AG04450 (cell line): Measurements from ENCODE around the gene SLC30A2. TPM values are rescaled to one million over a fixed set of nuclear protein-coding genes. Genes with fewer than 3 reads are reported as not detected.

Experiments used
- CTCF ChIA-PET: fragments of 300-600, 350-600 bp; formaldehyde crosslinking; extraction: SDS; loops from one replicate; lab custom pipeline; 2022; ENCODE audit warnings: antibody characterized with exemption, inconsistent platforms; lab: Charles Lee
- POLR2A ChIA-PET: fragments of 350-600 bp; formaldehyde crosslinking; extraction: SDS; loops from one replicate; lab custom pipeline; 2021; ENCODE audit warnings: antibody characterized with exemption, inconsistent platforms; lab: Yijun Ruan, JAX
- DNase-seq: peaks from one replicate; pipeline ENCODE4 v3.0.0-alpha.2; 2011; ENCODE audit warnings: low read depth, low spot score
- H3K27ac ChIP-seq: one replicate; pipeline ENCODE4 v1.5.1; 2012; ENCODE audit warnings: low read depth, low read length, control low read depth
- H3K27me3 ChIP-seq: one replicate; pipeline ENCODE4 v1.6.0; 2012; ENCODE audit warnings: low read length; ENCODE audit not compliant: control insufficient read depth, insufficient read depth
- H3K4me3 ChIP-seq: 2 replicates; pipeline ENCODE4 v1.5.1; 2011; ENCODE audit warnings: mild to moderate bottlenecking, low read depth, low read length, control low read depth
- H3K9me3 ChIP-seq: 2 replicates; pipeline ENCODE4 v1.5.1; 2012; ENCODE audit warnings: low read length; ENCODE audit not compliant: control insufficient read depth, insufficient read depth
- CTCF ChIP-seq: IDR thresholded peaks from 2 replicates; pipeline ENCODE4 v1.5.1; 2011; ENCODE audit warnings: low read depth, low read length, control low read depth, inconsistent platforms
- polyA plus RNA-seq: library from polyadenylated mRNA; depleted of rRNA; stranded (reverse); fragments of >200 nt; gene quantifications from 2 replicates; pipeline ENCODE4 v1.2.3, GENCODE V29; 2011

Gene SLC30A2
- polyA plus RNA-seq, 1 experiment = not detected

- Histone ChIP-seq H3K27ac (no peak overlapping the region), H3K4me3 (no peak overlapping the region), H3K9me3 (no peaks in the 10 kb centered on the region), H3K27me3 (peaks cover 74% of the 10 kb centered on the region)
- POLR2A ChIA-PET = interaction anchor here (0.5 kb wide), 1 partner anchor 10 kb away, joined by 4 read pairs; no protein-coding TSS in a partner anchor
- CTCF ChIA-PET = interaction anchor here (1.6 kb wide), 2 partner anchors 8 to 10 kb away, joined by 4 to 9 read pairs; no protein-coding TSS in a partner anchor
- no peak for DNase-seq
- no peak for TF ChIP-seq CTCF
Measured at GRCh38 chr1:26044414-26044813, 1.5 kb downstream of the SLC30A2 start.

- Histone ChIP-seq H3K4me3 (no peak overlapping the region), H3K27me3 (peaks cover 73% of the 10 kb centered on the region), H3K9me3 (no peaks in the 10 kb centered on the region), H3K27ac (no peak overlapping the region)
- no peak for TF ChIP-seq CTCF
- ChIA-PET CTCF (interaction anchor here (1.6 kb wide), 1 partner anchor 9 kb away, joined by 4 read pairs; no protein-coding TSS in a partner anchor), POLR2A (interaction anchor here (0.6 kb wide), 1 partner anchor 151 kb away, joined by 12 read pairs; no protein-coding TSS in a partner anchor)
- DNase-seq = no peak
Measured at GRCh38 chr1:26043765-26044164, 2.2 kb downstream of the SLC30A2 start.

- DNase-seq = no peak
- H3K9me3 ChIP-seq = no peaks in the 10 kb centered on the region
- H3K27me3 ChIP-seq = peaks cover 57% of the 10 kb centered on the region
- no peak overlapping the region for H3K4me3 ChIP-seq
- no peak overlapping the region for H3K27ac ChIP-seq
- ChIA-PET POLR2A (interaction anchor here (0.6 kb wide), 2 partner anchors 14 to 180 kb away, joined by 5 to 9 read pairs; no protein-coding TSS in a partner anchor), CTCF (interaction anchor here (0.7 kb wide), 1 partner anchor 100 kb away, joined by 3 read pairs; no protein-coding TSS in a partner anchor)
- TF ChIP-seq CTCF = no peak
Measured at GRCh38 chr1:26041978-26042377, 3.9 kb downstream of the SLC30A2 start.

- TF ChIP-seq CTCF = no peak
- Histone ChIP-seq H3K4me3 (no peak overlapping the region), H3K27ac (no peak overlapping the region), H3K27me3 (peaks cover 51% of the 10 kb centered on the region), H3K9me3 (no peaks in the 10 kb centered on the region; the same call in 1 of the 2 replicates)
- CTCF ChIA-PET = interaction anchor here (0.7 kb wide), 1 partner anchor 100 kb away, joined by 3 read pairs; no protein-coding TSS in a partner anchor
- POLR2A ChIA-PET = no interaction called here
- no peak for DNase-seq
Measured at GRCh38 chr1:26041401-26041800, 4.5 kb downstream of the SLC30A2 start.

- no peak for DNase-seq
- TF ChIP-seq CTCF = no peak
- Histone ChIP-seq H3K4me3 (no peak overlapping the region), H3K9me3 (peaks cover 3% of the 10 kb centered on the region; the same call in 1 of the 2 replicates), H3K27ac (no peak overlapping the region), H3K27me3 (peaks cover 33% of the 10 kb centered on the region)
- ChIA-PET CTCF (interaction anchor here (0.5 kb wide), 1 partner anchor 126 kb away, joined by 5 read pairs; no protein-coding TSS in a partner anchor), POLR2A (no interaction called here)
Measured at GRCh38 chr1:26038904-26039303, 7.0 kb downstream of the SLC30A2 start.
